ENCODE results near the gene RAB21.
"Not testable (repeated sequence)": the region's sequence is repeated elsewhere in the genome, so short reads cannot be mapped to it uniquely, and the experiment has no call there.

RAB21 gene

DNA sequence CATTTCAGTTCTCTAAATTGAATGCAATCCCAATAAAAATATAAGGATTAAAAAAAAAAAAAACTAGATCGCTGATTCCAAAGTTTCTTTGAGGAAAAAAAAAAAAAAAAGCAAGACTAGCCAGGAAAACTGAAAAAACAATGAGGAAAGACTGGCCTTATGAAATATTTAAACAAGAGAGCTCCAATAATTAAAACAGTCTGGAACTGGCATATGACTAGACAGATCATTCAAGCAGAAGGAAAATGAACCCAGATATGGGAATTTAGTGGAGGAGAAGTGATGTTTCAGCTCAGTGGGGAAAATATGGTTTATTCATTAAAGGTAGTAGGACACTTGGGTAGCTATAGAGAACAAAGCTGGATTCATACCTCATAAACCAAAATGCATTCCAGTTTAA lies 42.9 kb downstream of the RAB21 start:
- no peak for DNase-seq (ENCODE audit: low spot score)

- DNase-seq (ENCODE audit: low spot score) = no peak
Measured at GRCh38 chr12:71799106-71799505, 44.4 kb downstream of the RAB21 start.

GRCh38 chr12:71800177-71800576 lies 45.5 kb downstream of the RAB21 start:
- DNase-seq (ENCODE audit: low spot score) = no peak

- no peak for DNase-seq (ENCODE audit: low spot score)
Measured at GRCh38 chr12:71804505-71804904, 49.8 kb downstream of the RAB21 start.

GRCh38 chr12:71810921-71811320 lies 56.3 kb downstream of the RAB21 start:
- no peak for DNase-seq (ENCODE audit: low spot score)

DNA sequence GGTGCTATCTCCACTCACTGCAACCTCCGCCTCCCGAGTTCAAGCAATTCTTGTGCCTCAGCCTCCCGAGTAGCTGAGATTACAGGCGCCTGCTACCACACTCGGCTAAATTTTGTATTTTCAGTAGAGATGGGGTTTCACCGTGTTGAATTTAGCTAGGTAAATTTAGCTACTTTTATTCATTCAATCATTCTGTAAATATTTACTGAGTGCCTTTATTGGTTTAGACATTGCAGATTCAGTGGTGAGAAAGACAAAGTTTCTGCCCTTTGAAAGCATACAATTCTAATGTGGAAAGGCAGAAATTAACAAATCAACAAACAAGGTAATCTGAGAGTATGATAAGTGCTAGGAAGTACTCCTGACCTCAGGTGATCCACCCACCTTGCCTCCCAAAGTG lies 60.6 kb downstream of the RAB21 start:
- not testable (repeated sequence) for DNase-seq (ENCODE audit: low spot score)

GRCh38 chr12:71822088-71822487 lies 67.4 kb downstream of the RAB21 start:
- not testable (repeated sequence) for DNase-seq (ENCODE audit: low spot score)

- no peak for DNase-seq (ENCODE audit: low spot score)
Measured at GRCh38 chr12:71828813-71829212, 74.2 kb downstream of the RAB21 start.

- no peak for DNase-seq (ENCODE audit: low spot score)
Measured at GRCh38 chr12:71837356-71837755, 82.7 kb downstream of the RAB21 start.

GRCh38 chr12:71838231-71838630 lies 83.6 kb downstream of the RAB21 start:
- no peak for DNase-seq (ENCODE audit: low spot score)

GRCh38 chr12:71838676-71839075 lies 84.0 kb downstream of the RAB21 start:
- DNase-seq (ENCODE audit: low spot score) = no peak

- no peak for DNase-seq (ENCODE audit: low spot score)
Measured at GRCh38 chr12:71840231-71840847, 85.7 kb downstream of the RAB21 start.

- DNase-seq (ENCODE audit: low spot score) = peak; percentile 38
Measured at GRCh38 chr12:71846322-71846940, 91.8 kb downstream of the RAB21 start.

- DNase-seq (ENCODE audit: low spot score) = no peak
Measured at GRCh38 chr12:71848212-71848611, 93.5 kb downstream of the RAB21 start.

- DNase-seq (ENCODE audit: low spot score) = no peak
Measured at GRCh38 chr12:71849109-71849851, 94.6 kb downstream of the RAB21 start.

All from pons (tissue), 1 donor.